Measurements from ENCODE around the gene IL4R.
"Not testable (repeated sequence)": the region's sequence is repeated elsewhere in the genome, so short reads cannot be mapped to it uniquely, and the experiment has no call there.

Gene IL4R

GRCh38 chr16:27405546-27406451 is 92.0 kb downstream of the IL4R start:
- CTCF ChIA-PET, result interaction anchor here (0.9 kb wide), 1 partner anchor 51 kb away, joined by 3 read pairs; no protein-coding TSS in a partner anchor
- POLR2A ChIA-PET, result no interaction called here
- TF ChIP-seq, protein P1, sequence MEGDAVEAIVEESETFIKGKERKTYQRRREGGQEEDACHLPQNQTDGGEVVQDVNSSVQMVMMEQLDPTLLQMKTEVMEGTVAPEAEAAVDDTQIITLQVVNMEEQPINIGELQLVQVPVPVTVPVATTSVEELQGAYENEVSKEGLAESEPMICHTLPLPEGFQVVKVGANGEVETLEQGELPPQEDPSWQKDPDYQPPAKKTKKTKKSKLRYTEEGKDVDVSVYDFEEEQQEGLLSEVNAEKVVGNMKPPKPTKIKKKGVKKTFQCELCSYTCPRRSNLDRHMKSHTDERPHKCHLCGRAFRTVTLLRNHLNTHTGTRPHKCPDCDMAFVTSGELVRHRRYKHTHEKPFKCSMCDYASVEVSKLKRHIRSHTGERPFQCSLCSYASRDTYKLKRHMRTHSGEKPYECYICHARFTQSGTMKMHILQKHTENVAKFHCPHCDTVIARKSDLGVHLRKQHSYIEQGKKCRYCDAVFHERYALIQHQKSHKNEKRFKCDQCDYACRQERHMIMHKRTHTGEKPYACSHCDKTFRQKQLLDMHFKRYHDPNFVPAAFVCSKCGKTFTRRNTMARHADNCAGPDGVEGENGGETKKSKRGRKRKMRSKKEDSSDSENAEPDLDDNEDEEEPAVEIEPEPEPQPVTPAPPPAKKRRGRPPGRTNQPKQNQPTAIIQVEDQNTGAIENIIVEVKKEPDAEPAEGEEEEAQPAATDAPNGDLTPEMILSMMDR (IDR thresholded peaks at IDR 0.05; ENCODE audit: insufficient read depth, low read length, missing control alignments), result no peak
- DNase-seq (ENCODE audit: low read depth, low spot score), result no peak
- H3K4me3 ChIP-seq (ENCODE audit: low read depth, low read length), result no peak overlapping the region

DNA sequence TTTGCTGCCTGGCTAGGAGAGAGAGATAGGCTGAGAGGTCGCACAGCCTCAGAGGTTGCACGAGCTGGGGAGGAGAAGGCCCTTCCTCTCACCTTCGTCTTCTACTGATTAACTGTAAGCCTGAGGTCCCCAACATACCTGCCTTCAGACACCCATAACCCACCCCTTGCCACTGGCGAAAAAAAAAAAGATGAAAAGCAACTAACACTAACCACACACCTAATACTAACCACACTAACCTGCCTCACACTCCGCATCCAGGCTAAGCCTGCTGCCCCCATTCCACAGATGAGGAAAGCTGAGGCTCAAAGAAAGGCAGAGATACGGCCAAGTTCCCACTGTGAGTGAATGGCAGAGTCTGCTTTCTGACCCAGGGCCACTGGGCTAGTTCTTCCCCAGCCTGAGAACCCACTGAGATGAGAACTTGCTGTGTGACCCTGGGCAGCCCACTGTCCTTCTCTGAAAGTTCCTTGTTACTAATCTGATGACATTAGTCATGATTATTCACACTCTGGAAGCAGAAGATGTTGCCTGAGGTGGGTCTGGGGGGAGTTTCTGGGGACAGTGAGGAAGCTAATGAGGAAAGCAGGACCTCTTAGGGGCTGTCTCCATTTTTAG is 92.8 kb downstream of the IL4R start:
- TF ChIP-seq, protein P1 (IDR thresholded peaks at IDR 0.05; ENCODE audit: insufficient read depth, low read length, missing control alignments), result no peak
- CTCF ChIA-PET, result interaction anchor here (0.9 kb wide), 1 partner anchor 50 kb away, joined by 3 read pairs; no protein-coding TSS in a partner anchor
- DNase-seq (ENCODE audit: low read depth, low spot score), result no peak
- no peak overlapping the region for H3K4me3 ChIP-seq (ENCODE audit: low read depth, low read length)
- POLR2A ChIA-PET, result no interaction called here

DNA sequence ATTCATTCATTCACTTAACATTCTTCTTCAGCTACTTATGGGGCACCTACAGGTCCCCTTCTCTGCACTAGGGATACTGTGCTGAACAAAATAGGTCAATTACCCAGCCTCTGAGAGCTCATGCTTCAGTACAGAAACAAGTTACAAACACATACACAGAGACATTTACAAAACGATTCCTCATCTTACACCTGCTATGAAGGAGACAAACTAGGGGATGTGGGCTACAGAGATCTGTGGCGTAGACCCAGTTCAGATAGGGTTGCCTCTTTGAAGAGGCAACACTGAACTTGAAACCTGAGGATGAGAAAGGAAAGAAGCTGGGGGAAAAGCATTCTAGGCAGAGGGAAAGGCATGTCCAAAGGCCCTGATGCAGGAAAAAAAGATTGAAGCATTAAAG is 93.4 kb downstream of the IL4R start:
- no peak overlapping the region for H3K4me3 ChIP-seq (ENCODE audit: low read depth, low read length)
- TF ChIP-seq, protein P1 (IDR thresholded peaks at IDR 0.05; ENCODE audit: insufficient read depth, low read length, missing control alignments), result no peak
- CTCF ChIA-PET, result interaction anchor here (0.9 kb wide), 1 partner anchor 50 kb away, joined by 3 read pairs; no protein-coding TSS in a partner anchor
- no peak for DNase-seq (ENCODE audit: low read depth, low spot score)
- POLR2A ChIA-PET, result no interaction called here

- no peak overlapping the region for H3K4me3 ChIP-seq (ENCODE audit: low read depth, low read length)
- DNase-seq (ENCODE audit: low read depth, low spot score), result no peak
- ChIA-PET POLR2A (no interaction called here), CTCF (no interaction called here)
- TF ChIP-seq, protein P1 (IDR thresholded peaks at IDR 0.05; ENCODE audit: insufficient read depth, low read length, missing control alignments), result no peak
Measured at GRCh38 chr16:27408012-27408601, 94.3 kb downstream of the IL4R start.

DNA sequence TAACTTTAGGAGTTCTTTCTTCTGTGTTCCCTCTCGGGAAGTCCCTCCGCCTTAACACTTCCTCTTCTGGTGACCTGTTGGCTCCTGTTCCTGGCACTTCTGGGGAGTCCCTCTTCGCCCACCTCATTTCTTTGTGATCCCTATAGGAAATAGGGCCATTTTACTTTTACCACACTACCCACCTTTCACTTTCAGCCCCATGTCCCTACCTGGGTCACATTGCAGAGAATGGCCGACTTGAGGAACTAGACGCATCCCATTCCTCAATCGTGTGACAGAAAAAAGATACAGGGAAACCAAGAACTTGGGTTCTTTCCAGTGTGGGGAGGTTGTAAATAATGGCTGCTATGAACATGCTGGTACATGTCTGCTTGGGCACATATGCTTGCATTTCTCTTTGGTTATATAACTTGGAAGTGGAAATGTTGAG is 94.8 kb downstream of the IL4R start:
- DNase-seq (ENCODE audit: low read depth, low spot score), result no peak
- TF ChIP-seq, protein P1 (IDR thresholded peaks at IDR 0.05; ENCODE audit: insufficient read depth, low read length, missing control alignments), result no peak
- ChIA-PET POLR2A (no interaction called here), CTCF (no interaction called here)
- no peak overlapping the region for H3K4me3 ChIP-seq (ENCODE audit: low read depth, low read length)

DNA sequence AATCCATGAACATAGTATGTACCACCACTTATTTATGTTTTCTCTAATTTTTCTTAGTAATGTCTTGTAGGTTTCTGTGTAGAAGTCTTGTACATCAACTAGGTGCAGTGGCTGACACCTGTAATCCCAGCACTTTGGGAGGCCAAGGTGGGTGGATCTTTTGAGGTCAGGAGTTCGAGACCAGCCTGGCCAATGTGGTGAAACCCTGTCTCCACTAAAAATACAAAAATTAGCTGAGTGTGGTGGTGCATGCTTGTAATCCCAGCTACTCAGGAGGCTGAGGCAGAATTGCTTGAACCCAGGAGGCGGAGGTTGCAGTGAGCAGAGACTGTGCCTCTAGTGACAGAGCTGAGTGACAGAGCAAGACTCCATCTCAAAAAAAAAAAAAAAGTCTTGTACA is 96.2 kb downstream of the IL4R start:
- H3K4me3 ChIP-seq (ENCODE audit: low read depth, low read length); CTCF ChIA-PET; DNase-seq (ENCODE audit: low read depth, low spot score); POLR2A ChIA-PET: not testable (repeated sequence)
